Tibial nerve (tissue), 3 donors: Measurements from ENCODE around the gene RIT1.

Source experiments
- CTCF ChIP-seq, 5 experiments: fragments of 200-600 bp in 3 of 5; fragments of 450-650 bp in 2 of 5; sonication (generic) in 3 of 5; IDR thresholded peaks; one replicate each; pipeline ENCODE4 v1.5.1; 2016 to 2019; ENCODE audit warnings: antibody characterized with exemption in 5 of 5, mild to moderate bottlenecking in 3 of 5, moderate library complexity in 2 of 5
- POLR2A ChIP-seq, 2 donors: fragments of 450-650 bp; IDR thresholded peaks; one replicate each; pipeline ENCODE4 v1.6.1; 2017; ENCODE audit warnings: antibody characterized with exemption in 2 of 2, mild to moderate bottlenecking in 2 of 2, moderate library complexity in 2 of 2

DNA sequence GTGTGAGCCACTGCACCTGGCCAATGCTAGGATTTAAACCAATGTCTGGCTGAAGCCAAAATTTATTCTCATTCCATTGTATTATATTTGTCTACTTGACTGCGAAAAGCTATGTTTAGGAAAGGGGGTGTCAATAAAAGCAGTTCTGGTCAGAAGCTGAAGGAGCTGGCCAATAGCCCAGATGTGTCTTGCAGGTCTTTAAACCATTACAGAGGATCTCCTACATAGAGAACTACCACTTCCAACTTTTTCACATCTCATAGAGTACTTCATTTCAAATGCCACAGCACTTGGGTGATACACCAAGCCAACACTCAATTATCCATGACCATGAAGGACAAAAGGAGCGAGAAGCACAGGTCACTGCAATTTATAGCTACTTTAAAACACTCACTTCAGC, 49.3 kb downstream of the RIT1 start:
- TF ChIP-seq CTCF (IDR thresholded peaks at IDR 0.05) (no peak), POLR2A (IDR thresholded peaks at IDR 0.05) (no peak)
